ENCODE measurements around the gene MYO7A.
"Not testable (repeated sequence)": the region's sequence is repeated elsewhere in the genome, so short reads cannot be mapped to it uniquely, and the experiment has no call there.

MYO7A gene

DNA sequence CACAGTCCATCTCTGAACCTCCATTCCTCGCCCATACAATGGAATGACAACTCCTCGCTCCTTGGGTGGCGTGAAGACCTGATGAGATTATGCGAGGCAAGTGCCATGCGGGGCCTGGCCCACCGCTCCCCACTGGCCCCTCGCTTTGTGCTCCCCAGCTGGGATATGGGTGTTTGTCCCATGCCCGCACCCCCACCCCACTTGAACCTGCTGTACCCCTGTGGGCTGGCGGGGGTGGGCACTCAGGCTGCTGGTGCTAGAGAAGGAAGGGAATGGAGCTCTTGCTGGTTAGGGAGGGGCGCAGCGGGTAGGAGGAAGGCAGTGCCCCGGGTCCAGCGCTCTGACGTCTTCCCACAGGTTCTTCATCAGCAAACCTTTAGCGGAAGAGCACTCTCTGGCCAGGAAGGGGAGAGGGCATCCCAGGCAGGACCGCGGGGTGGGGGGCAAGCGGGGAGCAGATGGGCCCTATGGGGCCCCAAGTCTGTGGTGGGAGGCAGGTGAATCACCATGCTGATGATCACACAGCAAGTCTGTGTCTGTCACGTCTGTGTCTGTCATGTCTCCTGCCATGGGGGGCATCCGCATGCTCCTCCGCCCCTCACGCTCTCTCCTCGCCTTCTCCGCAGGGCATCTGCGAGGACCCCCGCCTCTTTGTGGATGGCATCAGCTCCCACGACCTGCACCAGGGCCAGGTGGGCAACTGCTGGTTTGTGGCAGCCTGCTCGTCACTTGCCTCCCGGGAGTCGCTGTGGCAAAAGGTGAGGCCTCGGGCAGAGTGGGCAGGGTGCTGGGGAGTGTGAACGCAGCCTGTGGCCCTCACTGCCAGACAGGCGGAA is 34.8 kb upstream of the MYO7A start:
- DNase-seq, result no peak

DNA sequence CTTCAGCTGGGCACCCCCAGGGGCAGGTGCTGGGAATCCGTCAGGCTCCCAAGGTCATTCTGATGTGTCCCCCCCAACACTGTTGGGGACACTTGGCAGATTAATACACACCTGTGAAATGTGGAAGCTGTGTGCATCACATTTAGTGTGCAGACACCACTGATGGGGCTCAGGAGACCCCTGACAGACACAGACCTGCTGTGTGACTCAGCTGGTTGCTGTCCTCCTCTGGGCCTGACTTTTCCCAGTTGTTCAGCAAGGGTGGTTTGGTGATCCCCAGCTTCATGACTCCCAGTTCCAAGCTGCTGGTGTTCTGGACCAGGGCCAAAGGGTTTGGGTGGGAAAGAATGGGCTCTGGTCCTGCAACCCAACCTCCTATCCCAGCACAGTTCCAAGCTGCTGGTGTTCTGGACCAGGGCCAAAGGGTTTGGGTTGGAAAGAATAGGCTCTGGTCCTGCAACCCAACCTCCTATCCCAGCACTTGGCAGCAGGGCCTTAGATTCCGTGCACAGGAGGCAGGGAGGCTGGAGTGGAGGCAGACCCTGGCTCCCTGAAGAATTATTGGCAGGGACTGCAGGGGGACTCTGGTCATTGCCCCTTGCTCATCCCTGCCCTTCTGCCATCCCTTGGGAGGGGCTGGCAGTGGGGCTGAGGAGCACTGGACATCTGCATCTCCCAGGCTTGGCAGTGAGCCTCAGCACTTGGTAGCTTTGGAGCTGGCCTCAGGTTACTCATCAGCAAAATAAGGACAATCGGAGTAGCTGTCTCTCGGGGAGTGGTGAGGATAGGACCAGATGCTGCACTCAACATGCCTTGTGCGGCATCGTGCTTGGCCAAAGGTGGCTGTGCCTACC is 33.8 kb upstream of the MYO7A start:
- no peak for DNase-seq

DNA sequence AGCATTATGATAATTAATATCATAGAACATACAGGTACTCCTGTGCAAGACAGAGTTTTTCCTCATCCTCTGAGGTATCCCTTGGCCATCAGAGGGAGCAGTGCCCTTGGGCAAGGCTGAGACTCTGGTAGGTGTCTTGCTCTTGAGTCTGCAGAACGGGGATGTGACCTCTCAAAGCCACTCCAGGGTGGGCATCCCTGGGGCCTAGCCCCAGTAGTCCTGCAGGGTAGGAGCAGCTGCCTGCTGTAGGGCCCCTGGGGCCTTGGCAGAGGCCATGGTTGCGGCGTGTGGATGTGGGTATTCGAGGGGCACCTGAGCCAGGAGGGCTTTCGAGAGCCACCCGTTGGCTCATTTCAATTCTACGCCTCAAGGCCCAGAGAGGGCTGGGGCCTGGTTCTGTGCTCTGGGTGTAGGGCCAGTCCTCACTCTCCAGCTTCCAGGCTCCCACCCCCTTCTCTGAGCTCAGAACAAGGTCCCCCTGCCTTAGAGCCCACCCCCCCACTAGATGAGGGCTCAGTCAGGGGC is 33.1 kb upstream of the MYO7A start:
- DNase-seq, result no peak

DNA sequence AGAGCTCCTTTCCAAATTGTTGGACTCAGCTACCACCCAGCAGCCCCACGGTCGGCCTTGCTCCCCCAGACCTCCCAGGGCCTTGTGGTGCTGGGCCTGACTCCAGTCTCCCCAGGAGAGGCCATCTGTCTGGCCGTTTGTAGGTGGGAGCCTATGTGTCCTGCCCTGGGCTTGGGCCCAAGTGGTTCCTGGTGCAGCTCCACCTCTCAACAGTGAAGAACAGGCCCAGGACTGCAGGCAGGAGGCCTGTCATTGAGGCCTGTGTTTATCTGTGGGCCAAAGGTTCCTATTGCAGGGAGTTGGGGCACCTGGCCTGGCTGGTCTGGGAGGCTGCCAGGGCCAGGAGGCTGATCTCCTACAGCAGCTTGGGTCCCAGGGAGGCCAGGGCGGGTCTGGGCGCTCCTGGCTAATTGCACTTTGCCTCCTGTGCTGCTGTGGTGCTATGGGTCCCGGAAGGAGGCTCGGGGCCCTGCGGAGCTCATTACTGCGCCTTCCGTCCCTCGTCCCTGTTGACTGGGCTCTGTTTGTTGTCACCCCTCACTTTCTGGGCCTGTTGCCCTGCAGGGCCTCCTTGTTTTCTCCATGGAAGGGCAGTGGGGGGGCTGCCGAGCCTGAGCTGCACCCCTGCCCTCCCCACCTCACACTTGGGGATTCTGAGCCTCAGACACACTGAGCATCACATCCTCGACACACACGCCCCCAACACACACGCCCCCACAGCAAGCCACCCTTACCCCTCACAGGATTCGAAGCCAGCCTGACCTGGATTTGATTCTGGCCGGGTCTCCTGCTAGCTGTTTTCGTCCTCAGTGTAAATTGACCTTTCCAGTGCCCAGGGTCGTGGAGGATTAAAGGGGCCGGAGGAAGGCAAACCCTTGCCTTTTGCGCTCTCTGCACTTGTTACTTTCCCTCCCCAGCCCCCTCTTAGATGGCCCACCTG is 32.2 kb upstream of the MYO7A start:
- no peak for DNase-seq

DNA sequence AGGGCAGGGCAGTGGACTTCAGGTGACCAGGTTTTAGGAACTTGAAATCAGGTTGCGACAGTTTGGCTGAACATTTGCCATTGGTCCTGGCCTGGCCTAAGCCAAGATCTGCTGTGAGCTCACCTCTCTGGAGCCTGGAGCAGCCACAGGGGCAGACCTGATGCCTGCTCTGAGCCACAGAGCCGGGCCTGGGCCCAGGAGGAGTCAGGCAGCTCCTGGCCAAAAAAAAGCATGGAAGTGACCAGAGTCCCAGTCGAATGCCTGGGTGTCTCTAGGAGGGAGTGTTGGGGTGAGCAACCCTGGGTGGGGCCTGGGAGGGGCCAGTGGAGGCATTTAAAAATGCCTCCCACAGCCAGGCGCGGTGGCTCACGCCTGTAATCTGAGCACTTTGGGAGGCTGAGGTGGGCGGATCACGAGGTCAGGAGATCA is 31.4 kb upstream of the MYO7A start:
- DNase-seq, result no peak

DNA sequence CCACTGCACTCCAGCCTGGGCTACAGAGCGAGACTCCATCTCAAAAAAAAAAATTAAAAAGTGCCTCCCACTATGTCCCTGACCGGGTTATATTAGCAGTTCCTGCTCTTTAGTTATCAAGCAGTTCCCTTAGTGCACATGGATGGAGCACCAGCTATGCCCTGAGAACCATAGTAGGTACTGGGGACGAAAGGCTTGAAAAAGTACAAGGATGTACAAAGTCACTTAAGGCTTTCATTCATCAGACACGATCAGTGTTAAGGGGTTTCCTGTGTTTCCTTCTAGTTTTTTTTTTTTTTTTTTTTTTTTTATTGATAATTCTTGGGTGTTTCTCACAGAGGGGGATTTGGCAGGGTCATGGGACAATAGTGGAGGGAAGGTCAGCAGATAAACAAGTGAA is 30.9 kb upstream of the MYO7A start:
- DNase-seq, result not testable (repeated sequence)

DNA sequence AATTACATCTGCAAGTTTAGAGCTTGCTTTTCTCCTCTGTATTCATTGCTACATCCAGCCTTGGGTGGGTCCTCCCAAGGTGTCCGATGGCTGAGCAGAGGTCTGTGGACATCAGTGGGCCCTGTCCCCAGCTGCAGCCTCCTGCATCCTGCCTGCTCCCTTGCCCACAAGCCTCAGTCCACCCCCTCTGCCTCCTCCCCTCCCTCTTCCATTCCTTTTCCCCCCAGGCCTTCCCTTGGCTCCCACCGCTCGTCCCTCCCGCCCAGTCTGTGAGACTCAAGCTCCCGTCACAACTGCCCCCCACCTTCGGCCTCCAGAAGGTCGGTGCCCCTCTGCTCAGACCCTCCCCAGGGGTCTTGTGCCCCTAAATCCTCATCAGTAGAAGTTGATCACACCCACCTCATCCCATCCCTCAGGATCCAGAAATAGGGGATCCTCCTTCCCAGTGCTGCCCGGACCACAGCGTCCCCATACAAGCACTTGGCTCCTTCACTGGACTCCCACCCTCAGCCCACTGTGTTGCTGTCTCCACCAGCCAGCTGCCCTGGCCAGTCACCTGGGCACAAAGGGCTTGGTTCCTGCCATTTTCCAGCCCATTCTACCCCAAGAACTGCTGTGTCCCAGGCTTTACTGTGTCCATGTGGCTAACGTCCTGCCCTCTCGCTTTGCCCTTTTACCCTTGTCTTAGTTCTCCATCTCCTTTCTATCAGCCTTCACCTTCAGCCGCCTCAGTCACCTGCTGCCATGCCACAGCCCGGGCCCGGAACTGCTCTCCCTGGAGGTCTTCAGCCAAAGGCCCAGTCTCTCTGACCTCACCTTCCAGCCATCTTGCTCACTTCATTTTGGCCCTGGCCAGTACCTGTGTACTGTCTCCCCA is 27.6 kb upstream of the MYO7A start:
- no peak for DNase-seq

DNA sequence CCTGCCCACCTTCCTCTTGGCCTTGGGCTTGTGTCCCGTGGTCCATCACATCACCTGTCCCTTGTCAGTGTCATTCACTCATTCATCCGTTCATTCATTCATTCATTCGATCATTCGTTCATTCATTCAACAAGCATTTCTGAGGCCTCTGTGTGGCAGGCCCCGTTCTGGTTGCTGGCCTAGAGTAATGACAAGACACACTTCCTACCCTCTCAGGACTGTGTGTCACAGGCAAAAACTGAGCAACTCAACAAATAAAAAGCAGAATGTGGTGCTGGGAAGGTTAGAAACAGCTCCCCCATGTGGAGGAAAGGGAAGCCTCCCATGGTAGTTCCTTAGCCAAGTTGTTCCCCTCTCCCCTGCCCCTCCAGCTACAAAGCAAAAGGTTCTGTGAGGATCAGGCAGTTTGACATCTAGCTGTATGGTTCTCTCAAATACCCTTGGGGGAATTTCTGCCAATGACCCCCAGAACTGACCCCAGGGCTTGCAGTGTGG is 27.0 kb upstream of the MYO7A start:
- no peak for DNase-seq

DNA sequence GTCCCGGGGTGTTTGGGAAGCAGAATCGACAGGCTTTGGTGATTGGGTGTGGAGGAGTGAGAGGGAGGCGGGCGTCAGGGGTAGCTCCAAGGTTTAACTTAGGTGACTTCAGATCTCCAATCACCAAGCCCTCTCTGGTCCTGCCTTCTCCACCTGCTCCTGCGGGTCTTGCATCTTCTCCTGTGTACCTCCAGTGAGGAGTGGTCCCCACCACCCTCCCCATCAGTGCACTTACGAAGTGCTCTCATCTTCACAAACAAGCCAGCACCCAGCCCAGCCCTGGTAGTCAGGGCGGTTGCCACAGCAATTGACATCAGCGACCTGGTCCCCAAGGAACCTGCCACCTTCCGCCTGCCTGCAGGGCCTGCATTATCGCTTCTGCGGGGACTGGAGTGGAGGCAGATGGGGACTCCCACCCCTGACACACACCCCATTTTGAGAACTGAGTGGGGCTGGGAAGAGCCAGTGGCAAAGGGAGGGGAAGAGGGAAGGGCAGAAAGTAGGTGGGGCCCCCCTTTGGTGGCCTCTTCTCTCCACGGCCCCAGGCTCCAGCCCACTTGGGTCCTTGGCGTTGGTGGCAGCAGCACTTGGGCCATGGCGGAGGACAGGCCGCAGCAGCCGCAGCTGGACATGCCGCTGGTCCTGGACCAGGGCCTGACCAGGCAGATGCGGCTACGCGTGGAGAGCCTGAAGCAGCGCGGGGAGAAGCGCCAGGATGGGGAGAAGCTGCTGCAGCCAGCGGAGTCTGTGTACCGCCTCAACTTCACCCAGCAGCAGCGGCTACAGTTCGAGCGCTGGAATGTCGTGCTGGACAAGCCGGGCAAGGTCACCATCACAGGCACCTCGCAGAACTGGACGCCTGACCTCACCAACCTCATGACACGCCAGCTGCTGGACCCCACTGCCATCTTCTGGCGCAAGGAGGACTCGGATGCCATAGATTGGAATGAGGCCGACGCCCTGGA is 25.5 kb upstream of the MYO7A start, which contains the start of gene OMP:
OMP (plus strand) TSS at position 595 of the 965 bp plus-strand sequence; CDS start at position 595, 0 bp downstream.
- DNase-seq, result no peak

DNA sequence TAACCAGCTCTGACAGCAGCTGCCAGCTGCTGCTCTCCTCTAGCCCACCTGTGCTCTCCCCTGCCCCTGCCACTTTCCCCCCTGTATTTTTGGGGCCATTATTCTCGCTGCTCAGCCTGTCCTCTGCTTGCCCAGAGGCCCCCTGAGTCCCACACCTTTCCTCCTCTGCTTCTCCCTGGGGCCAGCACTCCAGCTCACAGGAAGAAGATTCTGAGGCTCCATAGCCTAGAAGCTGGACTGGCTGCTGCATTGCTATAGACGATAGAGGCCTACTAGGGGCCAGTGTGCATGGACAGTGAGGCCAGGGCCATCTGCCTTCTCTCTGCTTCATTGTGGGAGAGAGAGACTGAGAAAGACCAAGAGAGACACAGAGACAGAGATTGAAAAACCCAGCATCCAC is 24.7 kb upstream of the MYO7A start:
- DNase-seq, result no peak

DNA sequence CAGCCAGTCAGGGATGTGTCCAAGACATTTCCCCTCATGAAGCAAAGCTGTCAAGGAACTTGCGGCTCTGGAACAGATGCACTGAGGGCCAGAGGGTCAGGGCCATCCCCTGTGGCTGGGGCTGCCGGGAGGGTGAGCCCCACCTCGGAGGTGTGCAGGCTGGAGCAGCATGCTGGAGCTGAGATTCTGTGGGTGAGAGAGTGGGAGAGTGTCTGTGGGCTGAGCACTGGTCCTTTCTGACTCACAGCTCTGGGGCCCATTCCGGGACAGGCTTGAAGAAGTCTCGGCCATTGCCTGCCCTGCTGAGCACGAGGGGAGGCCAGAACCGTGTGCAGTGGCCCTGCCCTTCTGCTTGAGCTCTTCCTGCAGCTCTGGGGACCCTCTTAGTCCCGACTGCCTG is 23.3 kb upstream of the MYO7A start:
- no peak for DNase-seq

DNA sequence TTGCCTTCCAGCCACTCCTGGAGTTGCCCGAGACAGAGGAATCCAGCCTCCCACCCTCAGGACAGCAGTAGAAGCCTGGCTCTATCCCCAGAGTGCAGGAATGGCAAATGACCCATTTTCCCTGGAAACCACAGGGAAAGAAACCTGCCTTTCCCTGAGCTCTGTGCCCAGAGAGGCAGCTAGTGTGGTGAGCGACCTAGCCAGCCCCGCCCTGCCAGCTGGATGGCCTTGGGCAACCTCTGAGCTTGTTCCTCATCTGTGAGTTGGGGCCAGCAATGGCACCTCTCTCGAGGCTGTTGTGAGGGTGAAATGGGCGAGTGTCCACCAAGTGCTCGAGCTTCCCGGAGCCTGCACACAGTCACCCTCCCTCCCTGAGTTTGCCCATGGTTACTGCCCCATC is 21.7 kb upstream of the MYO7A start:
- DNase-seq, result no peak

DNA sequence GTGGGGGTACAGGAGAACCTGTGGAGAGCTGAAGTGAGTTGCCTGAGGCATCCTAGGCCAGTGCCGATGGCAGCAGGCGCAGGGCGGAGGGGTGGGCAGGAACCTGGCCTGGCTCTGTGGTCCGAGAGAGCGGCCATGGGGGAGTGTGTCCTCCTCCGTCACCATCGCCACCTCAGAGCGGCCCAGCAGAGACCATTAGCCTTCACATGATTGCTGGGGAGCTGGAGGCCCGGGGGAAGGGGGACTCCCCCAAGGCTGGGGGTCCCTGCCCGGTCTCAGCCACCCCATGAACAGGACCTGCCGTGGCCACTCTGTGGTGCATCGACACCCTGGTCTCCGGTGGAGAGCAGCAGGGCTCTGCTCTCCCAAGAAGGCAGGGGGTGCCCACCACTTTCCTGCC is 21.3 kb upstream of the MYO7A start:
- DNase-seq, result no peak

DNA sequence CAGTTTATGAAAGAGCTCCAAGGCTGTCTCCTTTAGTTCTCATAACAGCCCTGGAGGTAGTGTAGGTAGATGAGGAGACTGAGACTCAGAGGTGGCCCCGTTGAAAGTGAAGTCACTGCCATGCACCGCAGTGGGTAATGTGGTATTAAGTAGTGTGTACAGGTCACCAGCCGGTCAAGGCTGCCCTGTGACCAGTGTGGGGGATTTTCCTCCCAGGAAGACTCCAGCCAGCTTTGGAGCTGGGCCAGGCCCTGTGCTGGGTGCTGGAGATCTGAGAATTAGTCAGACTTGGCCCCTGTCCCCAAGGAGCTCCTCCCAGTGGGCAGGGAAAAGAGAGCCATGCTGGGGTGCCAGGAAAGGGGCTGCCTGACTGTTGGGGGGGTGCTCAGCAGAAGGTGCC is 20.1 kb upstream of the MYO7A start:
- peak; percentile 70 for DNase-seq

DNA sequence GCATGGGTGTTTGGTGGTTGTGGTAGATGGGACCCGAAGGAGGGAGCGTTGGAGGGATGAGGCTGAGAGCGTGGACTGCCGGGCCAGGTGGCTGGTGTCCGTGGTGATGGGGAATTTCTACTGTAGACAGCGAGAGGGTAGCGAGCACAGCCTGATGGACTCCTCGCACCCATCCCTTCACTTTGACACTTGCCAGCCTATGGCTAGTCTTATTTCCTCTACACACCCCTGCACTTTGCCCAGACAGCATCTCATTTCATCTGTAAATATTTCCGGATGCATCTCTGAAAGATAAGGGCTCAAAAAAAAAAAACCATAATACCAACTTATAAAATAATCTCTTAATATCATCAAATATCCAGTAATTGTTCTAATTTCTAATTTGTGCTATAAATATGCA is 19.6 kb upstream of the MYO7A start:
- DNase-seq, result no peak

DNA sequence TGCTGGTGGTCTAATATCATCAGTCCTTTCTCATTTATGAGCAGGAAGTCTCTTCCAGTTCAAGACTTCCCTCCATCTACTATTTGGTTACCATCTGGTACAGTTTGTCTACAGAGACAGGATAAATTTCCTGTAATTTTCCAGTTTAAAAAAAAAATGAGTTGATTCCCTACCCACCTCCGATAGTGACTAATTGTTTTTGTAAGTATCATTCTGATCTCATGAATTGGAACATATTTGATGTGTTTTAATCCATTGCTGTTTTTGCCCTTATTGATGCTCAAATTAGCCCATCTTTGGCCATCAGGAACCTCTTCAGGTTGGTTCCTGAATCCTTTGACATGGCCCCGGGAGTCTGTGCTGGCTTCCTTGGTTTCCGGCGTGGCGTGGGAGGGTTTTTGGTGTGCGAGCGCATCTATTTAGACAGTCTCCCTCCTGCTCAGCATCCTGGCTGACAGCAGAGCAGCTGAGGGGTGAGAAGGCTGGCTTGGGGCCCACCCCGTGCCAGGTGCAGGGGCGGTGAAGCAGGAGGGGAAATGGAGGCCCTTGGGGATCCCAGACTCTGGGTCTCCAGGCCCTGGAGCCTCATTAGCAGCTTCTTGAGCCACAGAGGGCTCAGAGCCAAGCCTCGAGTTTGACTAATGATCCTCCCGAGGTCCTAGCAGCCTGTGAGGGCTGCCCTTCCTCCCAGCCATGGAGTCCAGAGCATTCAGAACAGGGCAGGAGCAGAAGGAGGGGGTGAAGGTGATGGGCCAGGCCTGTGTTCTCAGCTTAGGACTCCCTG is 18.6 kb upstream of the MYO7A start:
- DNase-seq, result peak; percentile 46

DNA sequence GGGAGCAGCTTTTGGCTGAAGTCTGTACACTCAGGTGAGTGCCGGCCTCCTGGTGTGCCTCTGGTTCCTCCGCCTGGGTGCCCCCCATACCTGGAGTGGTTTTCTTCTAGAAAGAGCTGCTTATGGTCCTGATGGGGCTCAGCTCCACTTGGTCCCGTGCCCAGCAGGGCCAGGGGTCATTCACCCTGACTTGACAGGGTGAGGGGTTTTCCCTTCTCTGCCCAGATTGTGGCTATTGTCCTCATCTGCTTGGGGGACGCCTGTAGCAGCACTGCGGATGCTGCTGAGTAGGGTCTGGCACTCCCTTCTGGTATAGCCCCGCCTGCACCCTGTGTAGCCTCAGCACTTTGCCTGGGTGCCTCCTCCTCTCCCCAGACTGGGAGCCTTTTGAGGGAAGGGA is 17.2 kb upstream of the MYO7A start:
- no peak for DNase-seq

DNA sequence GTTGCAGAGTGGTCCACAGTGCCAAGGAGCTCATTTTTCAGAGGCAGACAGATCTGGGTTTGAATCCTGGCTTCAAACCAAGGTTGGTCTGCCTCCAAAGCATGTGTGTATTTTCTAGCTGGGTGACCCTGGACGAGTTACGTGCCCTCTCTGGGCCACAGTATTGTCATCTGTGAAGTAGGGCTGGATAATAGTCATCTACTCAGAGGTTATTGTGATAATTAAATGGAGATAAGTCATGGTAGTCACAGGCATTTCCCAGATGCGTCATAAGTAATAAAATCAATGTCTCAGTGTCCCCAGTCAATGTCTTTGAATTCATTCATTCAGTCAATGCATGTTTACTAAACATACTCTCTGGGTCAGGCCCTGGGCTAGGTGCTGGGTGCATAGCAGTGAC is 16.8 kb upstream of the MYO7A start:
- DNase-seq, result no peak

DNA sequence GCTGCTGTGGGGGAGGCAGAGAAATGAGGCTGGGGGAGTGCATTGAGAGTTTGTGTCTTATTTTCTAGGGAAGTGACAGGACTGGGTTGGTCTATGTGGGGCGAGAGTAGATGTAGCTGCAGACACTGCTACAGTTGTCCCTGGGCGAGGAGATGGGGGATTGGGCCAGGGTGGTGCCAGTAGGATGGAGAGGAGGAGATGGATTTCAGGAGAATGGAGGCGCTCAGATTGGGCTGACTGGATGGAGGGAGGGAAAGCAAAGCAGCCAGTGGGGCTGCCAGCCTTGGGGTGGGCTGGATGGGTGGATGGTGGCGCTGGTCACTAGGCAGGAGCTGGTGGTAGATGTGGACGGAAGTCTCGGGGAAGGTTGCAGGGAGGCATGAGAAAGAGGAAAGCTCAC is 16.1 kb upstream of the MYO7A start:
- no peak for DNase-seq
